ENCODE results near the gene HOXD3.

Gene HOXD3

DNA sequence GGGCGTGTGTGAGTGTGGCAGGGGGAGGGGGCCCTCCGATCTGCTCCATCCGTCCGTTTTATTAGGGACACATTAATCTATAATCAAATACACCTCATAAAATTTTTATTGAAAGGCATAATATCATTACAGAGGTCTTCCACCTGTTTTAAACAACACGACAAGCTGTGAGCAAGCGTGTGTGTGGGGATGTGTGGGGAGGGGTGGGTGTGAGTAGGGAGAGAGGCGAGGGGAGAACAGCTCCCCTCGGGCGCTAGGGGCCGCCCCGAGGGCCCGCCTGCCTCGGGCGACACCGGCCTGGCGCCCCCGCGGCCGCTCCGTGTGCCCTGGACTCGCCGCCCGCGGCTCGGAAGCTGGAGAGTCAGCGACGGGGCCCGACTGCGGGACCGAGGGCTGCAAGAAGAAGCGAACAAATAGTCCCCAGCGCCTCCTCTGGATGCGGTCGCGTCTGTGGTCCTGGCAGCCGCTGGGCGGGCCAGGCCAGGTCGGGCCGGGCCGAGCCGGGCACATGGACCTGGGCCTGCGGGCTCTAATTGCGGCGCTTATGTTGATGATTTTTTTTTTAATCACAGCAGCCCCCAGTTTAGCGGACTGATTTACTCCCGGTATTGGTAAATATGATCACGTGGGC, 34.9 kb upstream of the HOXD3 start:
- no peak for DNase-seq

DNA sequence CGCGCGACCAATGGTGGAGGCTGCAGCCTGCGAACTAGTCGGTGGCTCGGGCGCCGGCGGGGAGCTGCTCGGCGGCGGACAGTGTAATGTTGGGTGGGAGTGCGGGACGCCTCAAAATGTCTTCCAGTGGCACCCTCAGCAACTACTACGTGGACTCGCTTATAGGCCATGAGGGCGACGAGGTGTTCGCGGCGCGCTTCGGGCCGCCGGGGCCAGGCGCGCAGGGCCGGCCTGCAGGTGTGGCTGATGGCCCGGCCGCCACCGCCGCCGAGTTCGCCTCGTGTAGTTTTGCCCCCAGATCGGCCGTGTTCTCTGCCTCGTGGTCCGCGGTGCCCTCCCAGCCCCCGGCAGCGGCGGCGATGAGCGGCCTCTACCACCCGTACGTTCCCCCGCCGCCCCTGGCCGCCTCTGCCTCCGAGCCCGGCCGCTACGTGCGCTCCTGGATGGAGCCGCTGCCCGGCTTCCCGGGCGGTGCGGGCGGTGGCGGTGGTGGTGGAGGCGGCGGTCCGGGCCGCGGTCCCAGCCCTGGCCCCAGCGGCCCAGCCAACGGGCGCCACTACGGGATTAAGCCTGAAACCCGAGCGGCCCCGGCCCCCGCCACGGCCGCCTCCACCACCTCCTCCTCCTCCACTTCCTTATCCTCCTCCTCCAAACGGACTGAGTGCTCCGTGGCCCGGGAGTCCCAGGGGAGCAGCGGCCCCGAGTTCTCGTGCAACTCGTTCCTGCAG, 34.3 kb upstream of the HOXD3 start, which contains the start of gene HOXD9:
Gene HOXD9, plus strand, starts transcription at position 37 of the 728 bp plus-strand sequence. Its CDS starts 50 bp downstream, at position 87.
- peak; percentile 50 for DNase-seq

DNA sequence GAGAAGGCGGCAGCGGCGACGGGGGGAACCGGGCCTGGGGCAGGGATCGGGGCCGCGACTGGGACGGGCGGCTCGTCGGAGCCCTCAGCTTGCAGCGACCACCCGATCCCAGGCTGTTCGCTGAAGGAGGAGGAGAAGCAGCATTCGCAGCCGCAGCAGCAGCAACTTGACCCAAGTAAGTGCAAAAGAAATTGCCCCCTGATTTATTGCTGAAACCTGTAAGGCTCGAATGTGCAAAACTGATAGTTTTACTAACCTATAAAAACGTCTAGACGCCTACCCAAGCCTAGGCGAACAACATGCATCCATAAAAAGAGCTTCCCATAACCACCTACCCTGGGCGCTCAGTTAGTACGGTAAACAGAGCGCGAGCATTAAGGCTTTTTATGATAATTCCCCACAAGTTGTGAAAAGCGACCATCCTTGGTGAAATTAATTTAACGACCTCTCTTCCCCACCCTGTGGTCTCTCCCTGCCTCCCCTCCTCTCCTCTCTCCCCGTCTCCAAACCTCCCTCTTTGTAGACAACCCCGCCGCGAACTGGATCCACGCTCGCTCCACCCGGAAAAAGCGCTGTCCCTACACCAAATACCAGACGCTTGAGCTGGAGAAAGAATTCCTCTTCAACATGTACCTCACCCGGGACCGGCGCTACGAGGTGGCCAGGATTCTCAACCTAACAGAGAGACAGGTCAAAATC, 33.5 kb upstream of the HOXD3 start:
- no peak for DNase-seq

DNA sequence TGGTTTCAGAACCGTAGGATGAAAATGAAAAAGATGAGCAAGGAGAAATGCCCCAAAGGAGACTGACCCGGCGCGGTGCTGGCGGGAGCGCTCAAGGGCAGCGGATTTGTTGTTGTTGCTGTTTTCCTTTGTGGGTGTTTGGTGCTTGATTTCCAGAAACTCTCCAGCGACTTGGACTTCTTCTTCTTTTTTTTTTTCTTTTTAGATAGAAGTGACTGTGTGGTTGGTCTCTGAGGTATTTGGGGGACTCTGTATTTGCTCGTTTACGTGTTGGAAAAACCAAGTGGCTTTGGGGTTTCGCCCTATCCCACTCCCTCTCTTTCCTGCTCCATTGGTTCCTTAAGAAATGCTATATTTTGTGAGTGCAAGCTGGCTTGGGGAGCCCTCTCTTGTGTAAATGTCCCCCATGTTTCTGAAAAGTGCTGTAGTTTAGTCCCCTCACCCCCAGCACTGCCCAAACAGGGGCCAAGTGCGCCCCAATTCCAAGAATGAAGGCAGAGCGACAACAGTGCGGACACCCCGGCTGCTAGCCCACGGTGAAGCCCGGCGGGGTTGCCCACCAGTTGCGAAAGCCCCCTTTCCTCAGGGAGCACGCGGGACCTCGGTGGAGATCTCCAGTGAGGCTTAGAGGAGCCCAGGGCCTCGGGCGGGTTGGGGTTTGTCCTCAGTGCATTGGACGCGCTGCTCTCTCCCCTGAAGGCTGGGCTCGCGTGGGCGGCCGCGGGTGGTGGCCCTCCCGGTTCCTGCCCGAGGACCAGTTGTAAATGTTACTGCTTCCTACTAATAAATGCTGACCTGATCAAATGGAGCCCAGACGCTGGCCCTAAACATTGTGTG, 32.8 kb upstream of the HOXD3 start:
- no peak for DNase-seq

DNA sequence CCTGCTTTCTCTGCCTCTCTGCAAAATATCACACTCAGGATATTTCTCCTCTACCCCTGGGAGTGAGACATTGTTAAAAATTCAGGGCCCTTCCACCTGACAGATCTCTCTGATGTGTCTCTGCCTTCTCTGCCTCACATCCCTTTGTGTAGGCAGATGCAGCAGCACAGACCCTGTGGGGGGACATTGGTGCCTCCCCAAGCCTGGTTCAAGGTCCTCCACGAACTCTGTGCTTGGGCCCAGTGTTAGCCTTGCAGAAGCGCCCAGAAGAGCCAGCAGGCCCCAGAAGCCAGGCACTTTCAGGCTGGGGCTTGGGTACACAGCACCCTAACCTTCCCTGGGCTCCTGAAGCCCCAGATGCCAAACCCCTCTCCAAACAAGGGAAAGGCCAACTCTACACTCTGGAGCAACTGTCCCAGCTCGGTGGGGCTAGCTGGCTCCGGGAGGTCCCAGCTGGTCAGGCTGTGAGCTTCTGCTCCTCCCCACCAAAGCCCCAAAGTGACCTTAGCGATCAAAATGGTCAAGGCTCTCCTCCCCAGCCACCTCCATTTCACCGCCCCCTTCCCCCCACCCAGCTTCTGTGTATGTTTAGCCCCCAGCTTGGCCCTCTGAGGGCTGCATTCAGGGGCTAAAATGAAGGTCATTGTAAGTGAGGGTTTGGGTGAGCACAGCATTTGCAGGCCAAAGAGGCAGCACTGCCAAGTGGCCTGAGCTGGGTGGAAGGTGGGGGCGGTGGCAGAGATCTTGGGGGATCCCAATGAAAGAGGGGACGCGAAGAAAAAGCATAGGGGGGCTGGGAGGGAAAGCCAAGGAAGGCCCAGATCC, 31.9 kb upstream of the HOXD3 start:
- no peak for DNase-seq

DNA sequence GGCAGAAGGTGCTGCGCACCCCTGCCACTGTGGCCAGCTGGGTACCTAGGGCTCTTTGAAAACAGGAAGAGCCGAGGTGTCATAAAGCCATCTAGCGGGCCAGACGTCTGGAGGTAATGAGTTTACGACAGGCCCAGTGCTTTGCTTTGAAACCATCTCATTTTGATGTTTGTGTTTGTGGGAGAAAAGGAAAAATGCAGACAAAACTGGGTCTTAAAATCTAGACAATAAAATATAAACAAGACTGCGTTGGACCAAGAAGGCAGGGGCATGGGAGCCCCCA, 31.4 kb upstream of the HOXD3 start:
- no peak for DNase-seq

DNA sequence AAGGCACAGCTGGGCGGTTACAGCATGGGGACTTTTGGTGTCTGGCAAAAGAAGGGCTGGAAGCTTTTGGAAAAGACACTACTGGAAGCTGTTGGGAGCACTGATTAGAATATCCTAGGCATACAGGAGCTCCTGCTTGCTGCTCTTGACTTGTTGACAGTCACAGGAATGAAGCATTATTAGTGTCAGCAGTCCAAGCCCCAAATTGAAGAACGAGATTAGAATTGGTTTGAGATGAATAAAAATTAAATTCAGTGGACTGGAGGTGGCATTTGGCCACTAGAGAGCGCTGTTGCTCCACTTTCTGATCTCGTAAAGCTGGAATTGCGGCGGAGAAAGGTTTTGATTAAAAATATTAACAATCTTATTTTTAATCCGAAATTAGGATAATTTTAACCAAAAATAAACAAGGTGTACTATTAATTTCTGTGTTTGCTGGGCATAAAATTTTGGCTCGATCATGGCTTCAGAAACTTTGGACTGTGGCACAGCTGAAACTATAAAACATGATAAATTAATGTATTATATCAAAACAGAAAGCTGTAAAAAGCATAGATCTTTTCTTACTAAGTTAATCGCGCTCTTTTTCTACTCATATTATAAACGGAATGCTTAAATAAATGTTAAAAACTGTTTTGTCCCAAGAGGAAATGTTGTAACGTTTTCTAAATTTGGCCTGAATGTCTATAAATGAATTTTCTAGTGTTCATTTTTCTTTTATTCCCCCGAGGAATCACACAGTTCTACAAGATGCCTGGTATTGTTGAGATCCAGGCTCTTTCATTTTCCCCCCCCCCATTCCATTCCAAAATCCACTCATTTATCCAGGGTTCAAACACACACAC, 30.0 kb upstream of the HOXD3 start:
- peak; percentile 83 for DNase-seq

DNA sequence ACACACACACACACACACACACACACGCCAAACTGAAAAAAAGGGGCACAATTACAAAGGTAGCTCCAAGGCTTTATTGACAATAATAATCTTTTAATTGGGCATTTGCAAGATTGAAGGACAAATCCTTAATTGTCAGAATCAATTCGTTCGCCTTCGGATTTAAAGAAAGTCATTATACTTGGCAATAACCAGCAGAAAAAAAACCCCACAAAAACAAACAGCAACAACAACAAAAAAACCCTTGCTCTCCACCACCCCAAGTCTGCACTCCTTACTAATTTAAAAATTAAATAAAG, 29.4 kb upstream of the HOXD3 start:
- DNase-seq, result no peak

DNA sequence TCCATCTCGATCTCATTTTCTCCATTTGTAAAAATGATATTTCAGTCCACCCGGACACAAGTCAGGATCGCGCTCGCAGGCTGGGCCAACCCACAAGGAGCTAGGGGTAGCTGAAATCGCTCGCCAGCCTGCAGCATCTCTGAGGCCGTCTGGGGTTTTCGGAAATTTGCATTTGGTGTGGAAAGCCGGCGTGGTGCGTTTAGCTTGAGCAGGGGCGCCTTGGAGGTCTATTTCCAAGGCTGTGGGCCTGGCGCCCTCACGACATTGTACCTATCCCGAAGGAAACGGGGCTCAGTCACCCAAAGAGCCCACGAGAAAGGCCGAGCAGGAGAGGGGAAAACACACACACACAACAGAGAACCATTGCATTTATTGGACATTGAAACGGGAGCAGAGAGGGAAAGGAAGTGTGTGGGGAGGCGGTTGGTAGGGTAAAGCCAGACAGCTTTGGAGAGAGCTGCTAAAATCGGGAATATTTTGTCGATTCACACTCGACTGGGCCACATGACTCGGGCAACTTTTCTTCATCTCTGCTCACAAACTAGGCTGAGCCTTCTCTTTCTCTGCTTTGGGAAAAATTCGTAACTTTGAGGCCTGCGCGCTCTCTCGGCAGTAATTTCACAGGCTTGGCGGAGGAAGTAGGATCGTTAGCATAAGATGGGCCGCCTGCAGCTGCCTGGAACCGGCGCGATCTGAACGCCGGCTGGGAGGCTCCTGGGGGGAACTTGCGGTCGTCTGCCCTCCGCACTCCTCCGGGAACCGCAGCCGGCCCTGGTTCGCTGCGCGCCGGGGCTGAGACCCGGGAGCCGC, 28.7 kb upstream of the HOXD3 start:
- no peak for DNase-seq

DNA sequence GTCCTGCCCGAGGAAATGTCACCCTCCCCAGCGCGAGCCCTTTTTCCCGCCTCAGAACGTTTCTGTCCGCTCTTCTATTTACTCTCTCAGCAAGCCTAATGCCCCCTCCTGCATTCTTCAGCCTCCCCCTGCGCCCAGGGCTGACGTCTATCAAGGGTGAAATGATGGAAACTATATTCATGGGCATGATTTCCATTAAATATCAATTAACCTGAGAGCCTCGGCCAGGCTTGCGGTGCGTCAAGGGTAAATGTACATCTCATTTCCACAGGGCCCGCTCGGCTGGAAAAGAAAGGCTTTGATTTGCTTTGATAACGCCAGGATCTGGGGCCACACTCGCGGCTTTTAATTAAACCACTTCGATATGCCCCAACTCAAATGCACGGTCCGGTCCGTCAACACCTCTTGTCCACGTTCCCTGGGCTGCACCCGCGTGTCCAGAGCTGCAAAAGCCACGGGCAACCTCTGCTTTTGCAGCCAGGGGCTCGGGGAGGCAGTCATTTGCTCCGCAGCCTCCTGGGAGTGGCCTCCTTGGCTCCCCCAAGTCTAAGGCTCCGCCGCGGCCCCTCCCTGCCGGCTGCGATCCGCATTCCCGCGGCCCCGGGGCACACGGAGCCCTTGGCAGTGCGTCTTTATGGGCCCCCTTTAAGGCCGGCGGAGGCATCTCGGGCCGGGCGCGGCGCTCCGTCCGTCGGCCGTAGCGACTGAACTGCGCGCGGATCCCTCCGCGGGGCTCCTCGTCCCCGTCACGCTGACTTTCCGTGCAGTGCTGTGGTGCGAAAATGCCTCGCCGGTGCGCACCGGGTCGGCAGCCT, 27.9 kb upstream of the HOXD3 start, which contains the start of gene HOXD8:
Gene HOXD8, plus strand, starts transcription at position 724 of the 815 bp plus-strand sequence. CDS start 662 bp downstream, outside the sequence.
- peak; percentile 46 for DNase-seq

DNA sequence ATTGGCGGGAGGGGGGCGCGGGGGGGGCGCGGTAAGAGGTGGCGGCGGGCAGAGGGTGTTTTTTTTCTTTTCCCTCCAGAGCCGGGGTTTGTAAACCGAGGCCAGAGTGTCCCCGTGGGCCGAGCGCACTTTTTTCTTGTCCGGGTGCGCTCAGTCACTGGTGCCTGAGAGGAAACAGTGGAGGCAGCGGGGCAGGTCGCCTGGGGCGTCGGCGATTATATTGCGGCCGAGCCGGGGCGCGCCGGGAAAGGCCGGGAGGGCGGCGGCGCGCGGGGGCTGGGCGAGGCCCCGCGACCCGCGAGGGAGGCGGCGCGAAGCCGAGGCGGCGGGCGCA, 27.3 kb upstream of the HOXD3 start:
- DNase-seq, result no peak

DNA sequence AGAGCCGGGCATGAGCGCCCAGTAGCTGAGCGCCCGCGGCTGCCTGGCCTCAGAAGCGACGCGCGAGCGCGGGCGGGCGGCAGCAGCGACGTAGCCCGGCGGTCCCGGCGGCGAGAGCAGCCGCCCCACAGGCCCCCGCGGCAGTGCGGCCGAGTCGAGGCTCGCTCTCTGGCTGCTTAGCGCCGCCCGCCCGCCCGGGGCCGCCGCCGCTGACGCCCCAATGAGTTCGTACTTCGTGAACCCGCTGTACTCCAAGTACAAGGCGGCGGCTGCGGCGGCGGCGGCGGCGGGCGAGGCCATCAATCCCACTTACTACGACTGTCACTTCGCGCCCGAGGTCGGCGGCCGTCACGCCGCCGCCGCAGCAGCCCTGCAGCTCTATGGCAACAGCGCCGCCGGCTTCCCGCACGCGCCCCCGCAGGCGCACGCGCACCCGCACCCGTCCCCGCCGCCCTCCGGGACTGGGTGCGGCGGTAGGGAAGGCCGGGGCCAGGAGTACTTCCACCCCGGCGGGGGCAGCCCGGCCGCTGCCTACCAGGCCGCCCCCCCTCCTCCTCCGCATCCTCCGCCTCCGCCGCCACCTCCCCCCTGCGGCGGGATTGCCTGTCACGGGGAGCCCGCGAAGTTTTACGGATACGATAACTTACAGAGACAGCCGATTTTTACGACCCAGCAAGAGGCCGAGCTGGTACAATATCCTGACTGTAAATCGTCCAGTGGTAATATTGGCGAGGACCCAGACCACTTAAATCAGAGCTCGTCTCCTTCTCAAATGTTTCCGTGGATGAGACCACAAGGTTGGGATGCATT, 26.8 kb upstream of the HOXD3 start:
- DNase-seq, result peak; percentile 53

DNA sequence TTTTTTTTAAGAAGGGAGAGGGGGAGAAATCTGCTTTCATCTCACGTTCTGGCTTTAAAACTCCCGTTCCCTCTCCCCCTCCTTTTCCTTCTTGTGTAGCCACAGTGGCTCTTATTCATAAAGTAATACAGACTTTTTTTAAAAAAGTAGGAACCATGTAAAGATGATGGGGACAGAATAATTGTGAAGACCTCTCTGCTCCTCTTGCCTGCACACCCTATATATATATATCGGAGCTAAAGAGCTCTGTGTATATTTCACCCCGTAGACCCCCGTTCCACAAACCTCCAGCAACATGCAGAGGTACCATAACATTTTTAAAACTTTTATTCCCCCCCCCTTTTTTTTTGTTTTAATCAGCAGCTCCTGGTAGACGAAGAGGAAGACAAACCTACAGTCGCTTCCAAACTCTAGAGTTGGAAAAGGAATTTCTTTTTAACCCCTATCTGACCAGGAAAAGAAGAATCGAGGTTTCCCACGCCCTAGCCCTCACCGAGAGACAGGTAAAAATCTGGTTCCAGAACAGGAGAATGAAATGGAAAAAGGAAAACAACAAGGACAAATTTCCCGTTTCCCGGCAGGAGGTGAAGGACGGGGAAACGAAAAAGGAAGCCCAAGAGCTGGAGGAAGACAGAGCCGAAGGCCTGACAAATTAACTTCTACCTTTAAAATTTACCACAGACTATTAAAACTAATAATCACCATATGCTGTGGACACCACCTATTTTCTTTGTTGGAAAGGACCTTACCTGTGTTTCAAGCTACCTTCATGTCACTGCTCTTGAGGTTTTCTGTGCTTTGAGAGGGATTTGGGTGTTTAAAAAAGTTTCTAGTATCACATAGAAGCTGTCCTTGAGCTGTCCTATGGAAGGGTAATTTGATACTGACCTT, 25.9 kb upstream of the HOXD3 start:
- DNase-seq, result no peak

DNA sequence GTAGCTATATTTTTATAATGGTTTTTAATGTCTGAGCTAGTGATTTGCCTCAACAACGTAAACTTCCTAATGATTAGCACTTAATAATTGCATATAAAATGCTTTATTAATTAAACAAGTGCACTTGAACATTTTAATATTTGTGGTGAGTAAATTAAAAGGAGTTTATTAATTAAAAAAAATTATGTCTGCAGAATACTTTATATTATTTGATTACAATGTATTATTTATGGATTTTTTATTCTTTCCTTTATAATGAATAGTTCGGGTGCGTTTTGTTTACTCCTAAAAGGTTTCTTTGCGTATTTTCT, 25.3 kb upstream of the HOXD3 start:
- DNase-seq, result no peak

DNA sequence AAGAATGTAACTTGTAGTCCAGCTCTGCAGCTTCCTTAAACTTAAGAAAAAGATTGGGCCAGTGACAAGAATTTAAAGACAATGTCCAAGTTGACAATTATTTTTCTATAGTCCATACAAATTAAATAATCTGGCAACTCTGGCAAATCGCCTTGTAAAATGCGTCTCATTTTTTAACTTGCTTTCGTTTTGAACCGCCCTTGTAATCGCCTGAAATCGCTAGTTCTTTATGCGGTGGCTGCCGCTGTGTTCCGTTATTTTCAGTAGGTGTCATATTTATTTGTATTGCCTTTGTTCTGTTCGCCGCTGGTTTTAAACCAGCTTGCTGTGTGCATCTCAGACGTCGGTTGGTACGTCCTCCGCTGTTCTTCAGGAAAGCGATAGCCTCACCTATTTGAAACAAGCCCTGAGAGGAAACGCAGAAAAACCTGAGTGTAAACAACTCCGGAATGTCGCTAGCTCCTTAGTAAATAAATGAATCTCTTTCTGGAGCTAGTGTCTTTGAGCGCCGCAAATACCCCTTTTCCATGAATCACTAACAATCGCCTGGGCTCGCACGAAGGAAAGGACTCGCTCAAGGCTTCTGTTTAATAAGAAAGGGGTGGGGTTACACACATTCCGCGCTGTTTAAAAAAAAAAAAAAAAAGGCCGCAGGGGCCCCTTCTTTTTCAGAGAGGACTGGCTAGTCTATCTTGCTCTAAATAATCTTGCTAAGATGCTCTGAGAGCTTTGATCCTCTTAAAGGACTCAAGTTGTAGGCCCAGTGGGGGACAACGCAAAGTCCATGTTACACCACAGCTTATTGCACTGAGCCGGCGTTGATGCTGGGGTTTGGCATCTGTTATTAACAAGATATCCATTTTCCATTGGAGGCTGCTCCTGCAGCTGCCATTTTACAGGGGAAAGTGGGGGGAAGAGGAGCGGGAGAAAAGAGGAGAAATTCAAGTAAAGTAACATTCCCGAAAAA, 24.6 kb upstream of the HOXD3 start:
- DNase-seq, result no peak

DNA sequence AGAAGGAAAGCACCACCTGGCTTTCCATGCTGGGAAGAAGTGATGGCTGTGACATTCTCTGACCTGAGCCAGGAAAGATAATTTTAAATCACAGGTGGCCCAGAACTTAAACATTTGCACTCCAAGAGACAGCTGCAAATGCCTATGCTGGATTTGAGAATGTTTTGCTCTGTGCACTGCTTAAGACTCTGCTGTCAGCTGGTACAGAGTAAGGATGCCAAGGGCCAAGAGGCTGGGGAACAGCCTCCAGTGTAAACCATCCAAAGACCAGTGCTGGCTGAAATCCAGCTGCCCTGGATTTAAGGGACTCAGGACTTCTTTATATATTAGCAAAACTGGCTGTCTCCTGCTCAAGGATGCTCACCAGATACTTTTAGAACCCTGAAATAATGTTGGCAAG, 23.7 kb upstream of the HOXD3 start:
- no peak for DNase-seq

DNA sequence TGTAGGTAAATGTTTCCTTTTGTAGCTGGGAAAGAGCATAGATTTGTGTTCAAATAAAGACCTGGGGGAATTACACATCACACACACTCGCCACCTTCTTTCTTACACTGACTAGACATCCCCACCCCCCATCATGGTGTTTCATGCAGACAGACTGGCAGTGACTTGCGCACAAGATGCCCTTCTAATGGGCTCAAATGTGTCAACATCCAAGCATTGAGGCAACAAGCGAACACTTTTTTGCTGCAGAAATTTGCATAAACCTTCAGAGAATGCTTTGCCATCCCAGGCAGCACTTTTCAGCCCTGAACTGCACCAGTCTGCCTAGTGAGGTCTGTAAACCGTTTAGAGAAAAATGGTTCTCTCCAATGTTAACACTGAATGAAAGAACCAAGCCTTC, 23.1 kb upstream of the HOXD3 start:
- no peak for DNase-seq

Data from stimulated activated CD8-positive, alpha-beta memory T cell treated with anti-CD3 and anti-CD28 coated beads, Interleukin-4, amount 100 ng/mL, for 48 hours (primary cell).